Embryonic facial prominence (tissue), 1 donor: Measurements from ENCODE around the gene CEACAM18.
"Not testable (repeated sequence)": the region's sequence is repeated elsewhere in the genome, so short reads cannot be mapped to it uniquely, and the experiment has no call there.

Experiments used
- DNase-seq: peaks from one replicate; pipeline ENCODE4 v3.0.0-alpha.2; 2016; ENCODE audit errors: extremely low spot score

CEACAM18 gene

DNA sequence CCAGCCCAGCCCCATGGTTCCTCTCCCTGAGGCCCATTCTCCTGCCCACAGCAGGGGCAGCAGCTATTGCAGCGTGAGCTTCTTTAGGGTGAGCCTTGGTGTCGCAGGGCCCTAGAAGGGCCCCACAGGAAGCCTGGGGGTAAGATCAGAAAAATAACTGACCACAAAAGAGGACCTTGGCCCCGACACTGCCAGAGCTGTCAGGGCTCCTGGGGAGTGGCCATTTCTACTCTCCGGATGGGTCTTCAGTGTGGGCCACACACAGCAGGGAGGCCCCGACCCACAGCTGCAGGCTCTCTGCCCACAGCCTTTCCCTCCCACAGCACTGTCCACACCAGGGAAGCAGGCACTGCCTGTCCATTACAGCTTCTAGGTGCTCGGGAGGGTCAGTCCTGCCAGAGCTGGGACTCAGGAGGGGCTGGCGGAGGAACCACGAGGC is 16.6 kb upstream of the CEACAM18 start:
- no peak for DNase-seq

GRCh38 chr19:51462276-51462675 is 16.1 kb upstream of the CEACAM18 start:
- no peak for DNase-seq

DNA sequence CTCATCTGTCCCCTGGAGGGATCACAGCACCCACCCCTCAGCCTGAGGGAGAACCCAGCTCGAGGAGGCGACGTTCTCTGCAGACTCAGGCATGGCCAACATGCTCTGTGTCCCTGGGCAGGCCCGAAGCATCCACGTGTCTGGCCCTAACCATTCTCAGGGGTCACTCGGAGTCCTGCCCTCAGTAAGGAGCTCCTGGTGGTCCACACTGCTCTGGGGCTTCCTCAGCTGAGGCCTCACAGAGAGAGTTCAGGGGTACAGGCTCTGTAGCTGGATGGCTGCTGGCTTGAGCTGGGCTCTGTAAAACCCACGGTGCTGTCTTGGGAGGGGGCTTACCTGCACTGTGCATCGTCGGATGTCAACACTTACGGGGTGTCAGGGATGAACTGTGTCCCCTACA is 15.7 kb upstream of the CEACAM18 start:
- DNase-seq, result no peak

DNA sequence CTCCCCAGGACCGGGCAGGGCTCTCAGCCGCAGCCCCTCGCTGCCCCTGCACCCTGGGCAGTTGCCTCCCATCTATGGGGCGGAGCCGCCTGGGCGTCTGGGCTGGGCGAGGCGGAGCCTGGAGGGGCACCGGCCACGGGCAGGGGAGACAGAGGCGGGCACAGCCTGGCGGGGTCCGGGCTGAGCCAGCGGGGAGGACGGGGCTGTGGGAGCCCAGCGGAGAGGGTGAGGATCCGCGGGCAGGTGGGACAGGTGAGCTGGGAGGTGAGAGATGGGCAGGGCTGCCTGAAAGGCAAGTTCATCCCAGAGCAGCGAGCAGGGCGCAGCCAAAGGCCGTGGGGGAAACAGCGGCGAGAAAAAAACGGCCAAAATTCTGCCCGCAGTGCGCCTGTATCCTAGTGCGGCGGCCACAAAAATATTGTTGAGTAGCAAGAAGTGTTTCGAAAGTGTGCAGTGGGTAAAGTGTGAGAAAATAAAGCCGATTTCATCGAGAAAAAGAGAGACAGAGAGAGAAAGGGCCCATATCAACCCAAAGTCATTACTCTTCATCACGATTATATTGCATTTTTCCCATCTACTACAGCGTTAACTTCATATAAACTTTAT is 14.3 kb upstream of the CEACAM18 start:
- not testable (repeated sequence) for DNase-seq

DNA sequence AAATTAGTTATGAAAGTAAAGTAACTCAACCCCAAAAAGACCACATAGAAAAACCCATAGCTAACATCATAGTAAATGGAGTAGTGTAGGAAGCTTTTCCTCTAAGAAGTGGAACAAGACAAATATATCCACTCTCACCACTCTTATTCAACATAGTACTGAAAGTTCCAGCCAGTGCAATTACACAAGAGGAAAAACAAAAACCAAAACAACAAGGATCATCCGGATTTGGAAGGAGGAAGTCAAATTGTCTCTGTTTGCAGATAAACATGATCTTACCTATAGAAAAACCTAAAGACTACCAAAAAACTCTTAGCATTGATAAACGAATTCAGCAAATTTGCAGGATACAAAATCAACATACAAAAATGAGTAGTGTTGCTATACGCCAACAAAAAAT is 11.6 kb upstream of the CEACAM18 start:
- no peak for DNase-seq

DNA sequence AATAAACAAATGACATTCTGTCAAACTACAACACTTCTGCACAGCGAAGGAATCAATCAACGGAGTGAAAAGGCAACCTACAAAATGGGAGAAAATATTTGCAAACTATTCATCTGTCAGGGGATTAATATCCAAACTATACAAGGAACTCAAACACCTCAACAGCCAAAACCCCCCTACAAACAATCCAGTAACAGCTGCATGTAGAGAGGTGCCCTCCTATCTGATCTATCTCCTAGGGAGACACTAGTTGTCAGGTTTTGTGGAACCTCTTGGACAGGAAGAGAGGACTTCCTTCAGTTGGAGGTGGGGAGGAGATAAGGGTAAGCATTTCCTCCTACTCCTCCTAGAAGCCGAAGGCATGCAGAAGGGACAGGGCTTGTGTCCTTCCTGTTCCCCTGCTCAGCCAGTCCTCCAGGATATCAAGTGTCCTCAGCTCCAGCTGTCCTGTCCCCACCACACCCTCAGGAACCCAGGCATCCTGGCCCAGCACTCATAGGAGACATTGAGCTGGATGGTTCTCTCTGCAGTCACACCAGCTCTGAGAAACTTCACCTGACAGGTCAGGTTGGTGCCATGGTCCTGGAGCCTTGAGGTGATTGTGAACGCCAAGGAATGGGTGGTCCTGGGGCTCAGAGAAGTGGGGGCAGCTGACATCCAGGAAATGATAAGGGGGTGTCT is 10.3 kb upstream of the CEACAM18 start:
- DNase-seq, result no peak

GRCh38 chr19:51468545-51468920 is 9.8 kb upstream of the CEACAM18 start:
- DNase-seq, result no peak

DNA sequence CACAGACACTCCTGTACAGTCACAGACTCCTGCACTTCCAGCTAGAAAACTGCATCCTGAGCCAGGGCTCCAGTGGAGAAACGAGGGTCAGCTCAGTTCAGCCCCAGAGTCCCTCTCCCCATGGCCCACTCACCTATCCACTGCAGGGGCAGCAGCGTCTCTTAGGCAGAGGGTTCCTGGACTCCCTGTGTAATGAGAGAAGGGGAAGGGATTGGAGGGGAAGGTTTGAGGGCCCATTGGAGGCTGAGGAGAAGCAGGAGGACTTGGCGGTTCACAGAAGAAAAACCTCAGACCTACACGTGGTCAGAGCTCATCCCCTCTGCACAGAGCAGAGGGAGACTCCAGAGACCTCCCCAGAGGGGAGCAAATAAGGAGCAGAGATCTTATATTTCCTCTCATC is 9.2 kb upstream of the CEACAM18 start:
- DNase-seq, result no peak

DNA sequence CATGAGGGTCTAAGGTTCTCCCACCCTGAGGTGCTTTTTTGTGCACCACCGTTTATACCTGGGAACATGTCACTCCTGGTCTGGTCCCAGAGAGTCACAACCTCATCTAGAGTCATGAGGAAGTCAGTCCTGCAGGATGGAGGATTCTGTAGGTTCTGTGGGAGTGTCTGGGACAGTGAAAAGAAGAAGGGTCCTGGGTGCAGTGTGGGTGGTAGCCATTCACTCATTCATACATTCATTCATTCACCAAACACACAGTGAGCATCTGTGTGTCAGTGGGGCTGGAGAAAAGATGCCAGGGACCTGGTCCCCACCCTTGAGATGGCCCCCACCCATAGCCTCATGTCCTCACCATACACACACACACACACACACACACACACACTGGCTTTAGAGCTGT is 8.7 kb upstream of the CEACAM18 start:
- no peak for DNase-seq

- no peak for DNase-seq
Observed at GRCh38 chr19:51470966-51471365, 7.4 kb upstream of the CEACAM18 start.

DNA sequence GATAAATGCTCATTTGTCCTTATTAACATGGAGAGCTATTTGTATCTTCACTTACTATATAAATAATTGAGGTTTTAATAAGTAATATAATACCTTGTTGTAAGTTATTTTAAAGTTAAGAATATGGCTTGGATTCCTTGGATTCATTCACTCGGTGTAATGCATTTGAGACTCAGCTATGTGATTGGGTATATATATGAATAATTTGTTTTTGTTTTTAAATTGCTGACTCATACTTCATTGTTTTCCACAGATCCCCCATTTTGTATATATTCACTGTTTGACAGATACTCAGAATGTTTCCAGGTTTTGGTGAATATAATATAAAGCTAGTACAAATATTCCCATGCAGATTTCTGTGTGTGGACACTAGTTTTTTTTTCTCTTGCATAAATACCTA is 6.8 kb upstream of the CEACAM18 start:
- no peak for DNase-seq

GRCh38 chr19:51472607-51473006 is 5.7 kb upstream of the CEACAM18 start:
- no peak for DNase-seq

DNA sequence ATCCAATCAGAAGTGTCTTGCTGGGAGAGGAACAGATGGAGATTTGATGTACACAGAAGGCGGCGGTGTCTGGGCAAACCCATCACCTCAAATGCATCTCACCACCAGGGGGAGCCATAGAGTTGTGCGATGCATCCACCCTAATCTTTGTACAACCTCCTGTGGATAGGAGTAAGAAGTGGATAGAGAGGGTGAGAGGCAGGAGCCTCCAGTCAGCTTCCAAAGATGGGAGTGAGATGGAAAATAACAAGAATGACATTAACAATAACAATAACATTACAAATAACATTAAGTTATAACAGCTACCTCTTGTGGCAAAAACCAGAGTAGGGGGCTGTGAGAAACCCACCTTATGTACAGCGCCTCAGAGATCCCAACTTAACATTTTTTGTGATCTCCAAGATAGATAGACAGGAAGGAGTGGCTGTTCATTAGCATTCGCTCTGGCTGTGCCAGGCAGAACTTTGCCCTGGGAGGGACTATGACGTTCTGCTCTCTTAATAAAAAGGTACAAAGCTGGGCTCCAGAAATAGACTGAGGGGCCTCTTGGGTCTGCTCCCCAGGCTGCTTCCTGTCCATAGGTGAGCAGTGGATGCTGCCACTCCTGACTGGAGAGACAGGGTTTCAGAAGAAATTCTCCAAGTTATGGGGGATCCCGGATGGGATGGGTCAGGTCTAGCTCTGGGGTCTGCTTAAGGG is 5.2 kb upstream of the CEACAM18 start:
- peak; percentile 19 for DNase-seq

- DNase-seq, result no peak
Observed at GRCh38 chr19:51476164-51476563, 2.2 kb upstream of the CEACAM18 start.

GRCh38 chr19:51477344-51477743 is 995 bp upstream of the CEACAM18 start:
- no peak for DNase-seq

DNA sequence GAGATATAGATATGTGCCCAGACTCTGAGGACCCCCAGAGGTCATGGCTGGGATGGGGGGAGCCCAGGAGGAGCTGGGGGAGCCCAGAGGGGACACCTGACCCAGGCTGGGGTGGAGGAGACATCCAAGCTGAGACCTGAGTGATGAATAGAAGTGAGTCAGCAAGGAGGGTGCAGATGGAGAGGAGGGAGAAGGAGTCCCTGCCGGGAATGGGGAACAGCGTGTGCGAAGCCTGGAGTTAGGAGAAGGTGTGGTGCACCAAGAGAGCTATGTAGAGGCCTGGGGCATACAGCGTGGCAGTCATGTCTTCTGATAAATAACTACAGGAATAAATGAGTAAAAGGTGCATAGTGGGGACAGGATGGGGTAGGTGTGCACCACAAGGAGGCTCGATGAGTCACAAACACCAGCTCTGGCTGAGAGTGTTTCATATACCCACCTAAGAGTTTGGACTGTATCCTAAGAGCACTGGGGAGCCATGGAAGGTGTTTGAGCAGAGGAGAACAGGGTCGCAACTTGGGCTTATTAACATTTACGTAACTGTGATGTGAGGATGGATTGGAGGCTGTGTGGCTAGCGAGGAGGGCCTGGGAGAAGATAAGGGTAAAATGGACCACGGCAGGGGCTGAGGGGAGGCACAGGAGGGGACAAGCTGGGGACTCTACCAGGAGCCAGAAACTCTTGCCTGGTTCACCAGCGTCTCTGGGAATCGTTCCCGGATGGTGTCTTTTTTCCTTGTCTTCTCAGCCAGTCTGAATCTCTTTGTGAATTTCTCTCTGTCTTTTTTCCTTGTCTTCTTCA is 1.4 kb downstream of the CEACAM18 start:
- DNase-seq, result no peak

- no peak for DNase-seq
Observed at GRCh38 chr19:51480590-51480989, 2.3 kb downstream of the CEACAM18 start.

DNA sequence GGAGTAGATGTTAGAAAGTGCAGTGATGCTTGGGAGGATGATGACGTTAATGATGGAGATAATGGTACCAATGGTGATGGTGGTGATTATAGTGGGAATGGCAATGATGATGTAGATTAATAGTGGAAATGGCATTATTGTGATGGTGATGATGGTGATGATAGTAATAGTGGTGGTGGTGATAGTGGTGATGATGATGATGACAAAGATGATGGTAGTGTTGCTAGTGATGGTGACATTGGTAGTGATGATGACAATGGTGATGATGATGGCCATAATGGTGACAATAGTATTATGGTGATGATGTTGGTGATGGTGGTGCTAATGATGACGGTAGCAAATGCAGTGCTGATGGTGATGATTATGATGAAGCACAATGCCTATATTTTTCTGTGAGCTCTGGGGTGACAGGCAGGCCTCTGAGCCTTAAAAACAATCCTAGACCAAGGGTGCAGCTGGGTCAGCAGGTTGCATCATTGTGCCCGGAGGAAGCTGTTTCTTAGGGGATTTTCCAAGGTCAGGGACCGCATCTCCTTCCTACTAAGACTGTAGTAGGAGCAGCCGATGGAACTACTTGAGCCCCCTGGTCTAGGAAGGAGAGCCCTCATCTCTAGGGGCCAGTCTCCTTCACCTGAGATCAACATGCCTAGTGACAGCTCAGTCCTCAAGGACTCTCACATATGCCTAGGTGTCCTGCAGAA is 7.8 kb downstream of the CEACAM18 start:
- DNase-seq, result no peak

DNA sequence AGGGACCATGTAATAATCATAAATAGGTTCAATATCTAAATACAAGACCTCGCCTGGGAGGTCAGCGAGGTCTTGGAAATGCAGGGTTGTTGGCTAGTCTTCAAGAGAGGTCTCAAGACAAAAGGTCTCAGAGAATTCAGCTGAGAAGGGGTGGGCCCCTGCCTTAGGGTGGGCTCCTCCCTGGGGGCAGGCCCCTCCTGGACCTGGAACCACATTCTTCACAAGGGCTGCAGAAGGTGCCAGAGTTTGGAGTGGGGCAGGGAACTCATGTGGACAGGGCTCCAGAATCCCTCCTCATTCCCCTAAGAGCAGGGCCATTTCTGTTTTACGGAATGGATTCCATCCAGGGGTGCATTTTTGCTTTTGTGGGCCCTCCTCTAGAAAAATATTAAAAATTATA is 10.2 kb downstream of the CEACAM18 start:
- DNase-seq, result no peak

GRCh38 chr19:51489113-51489512 is 10.8 kb downstream of the CEACAM18 start:
- DNase-seq, result no peak

- DNase-seq, result no peak
Observed at GRCh38 chr19:51490676-51491075, 12.3 kb downstream of the CEACAM18 start.

- DNase-seq, result no peak
Observed at GRCh38 chr19:51491586-51491985, 13.2 kb downstream of the CEACAM18 start.
